ENCODE measurements around the gene TBCD.

DNA sequence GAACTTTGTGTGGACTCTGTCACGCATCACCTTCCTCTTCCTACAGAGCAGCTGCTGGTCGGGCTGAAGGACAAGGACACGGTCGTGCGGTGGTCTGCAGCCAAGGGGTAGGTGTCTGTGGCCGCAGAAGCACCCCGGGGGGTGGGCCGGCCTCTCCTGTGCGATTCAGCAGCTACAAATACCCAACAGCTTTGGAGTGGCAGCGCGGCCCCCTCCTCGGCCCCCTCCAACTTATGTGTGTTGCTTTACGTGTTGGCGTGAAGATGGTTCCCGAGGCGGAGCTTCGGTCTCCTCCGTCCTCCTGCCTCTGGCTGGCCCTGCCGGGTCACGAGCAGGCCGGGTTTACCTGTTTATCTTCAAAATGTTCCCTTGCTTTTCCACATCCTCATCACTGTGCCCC, 55.7 kb downstream of the TBCD start:
- TF ChIP-seq POLR2A (IDR thresholded peaks at IDR 0.05) (no peak), CTCF (IDR thresholded peaks at IDR 0.05) (no peak), EP300 (IDR thresholded peaks at IDR 0.05) (no peak)
